Stimulated activated CD4-positive, alpha-beta T cell treated with anti-CD3 and anti-CD28 coated beads, TNF-alpha, amount 100 ng/mL, for 1 hour (primary cell): ENCODE data around the gene OR2G6.
"Not testable (repeated sequence)": the region's sequence is repeated elsewhere in the genome, so short reads cannot be mapped to it uniquely, and the experiment has no call there.

Experiments used
- DNase-seq, 3 donors: peaks; one replicate each; pipeline ENCODE4 v3.0.0-alpha.2; 2020; ENCODE audit warnings: low read depth in 3 of 3, low spot score in 1 of 3

The OR2G6 gene

GRCh38 chr1:248574657-248575056 is 66.8 kb downstream of the OR2G6 start, which contains the start of gene OR2T34:
OR2T34 (minus strand) TSS chr1:248574757; CDS start chr1:248574757, 0 bp downstream.
- not testable (repeated sequence) for DNase-seq

- DNase-seq = no peak
Observed at GRCh38 chr1:248576260-248576980, 68.5 kb downstream of the OR2G6 start.
